HG03342 (cell line): ENCODE measurements around the gene TMPRSS9.
"Not testable (repeated sequence)": the region's sequence is repeated elsewhere in the genome, so short reads cannot be mapped to it uniquely, and the experiment has no call there.

Experiments
- ATAC-seq: cut with Tn5 transposase; IDR thresholded peaks from one replicate; pipeline ENCODE4 v1.9.1; 2021; ENCODE audit warnings: mild to moderate bottlenecking, moderate library complexity; ENCODE audit not compliant: unreplicated experiment

The TMPRSS9 gene

DNA sequence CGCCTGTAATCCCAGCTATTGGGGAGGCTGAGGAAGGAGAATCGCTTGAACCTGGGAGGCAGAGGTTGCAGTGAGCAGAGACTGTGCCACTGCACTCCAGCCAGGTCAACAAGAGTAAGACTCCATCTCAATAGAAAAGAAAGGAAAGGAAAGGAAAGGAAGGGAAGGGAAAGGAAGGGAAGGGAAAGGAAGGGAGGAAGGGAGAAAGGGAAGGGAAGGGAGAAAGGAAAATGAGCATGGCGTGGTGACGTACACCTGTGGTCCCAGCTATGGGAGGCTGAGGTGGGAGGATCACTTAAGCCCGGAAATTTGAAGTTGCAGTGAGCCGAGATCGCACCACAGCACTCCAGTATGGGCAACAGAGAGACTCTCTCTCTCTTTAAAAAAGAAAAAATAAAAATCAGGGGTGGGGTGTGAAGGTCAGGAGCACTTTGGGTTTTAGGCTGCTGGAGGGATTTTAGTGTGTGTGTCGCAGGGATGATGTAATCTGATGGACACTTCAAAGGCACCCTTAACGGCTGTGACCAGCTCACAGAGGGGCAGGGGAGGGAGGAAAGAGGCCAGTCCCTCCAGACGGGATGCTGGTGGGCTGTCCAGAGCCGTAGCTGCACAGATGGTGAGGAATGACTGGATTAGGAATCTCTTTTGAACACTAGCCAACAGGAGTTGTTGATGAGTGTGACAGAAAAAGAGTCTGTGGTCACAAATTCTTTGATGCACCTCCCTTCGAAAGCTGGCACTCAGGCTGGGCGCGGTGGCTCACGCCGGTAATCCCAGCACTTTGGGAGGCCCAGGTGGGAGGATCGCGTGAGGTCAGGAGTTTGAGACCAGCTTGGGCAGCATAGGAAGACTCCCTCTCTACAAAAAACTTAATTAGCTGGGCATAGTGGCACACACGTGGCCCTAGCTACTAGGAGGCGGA is 27.6 kb downstream of the TMPRSS9 start:
- ATAC-seq: no peak

DNA sequence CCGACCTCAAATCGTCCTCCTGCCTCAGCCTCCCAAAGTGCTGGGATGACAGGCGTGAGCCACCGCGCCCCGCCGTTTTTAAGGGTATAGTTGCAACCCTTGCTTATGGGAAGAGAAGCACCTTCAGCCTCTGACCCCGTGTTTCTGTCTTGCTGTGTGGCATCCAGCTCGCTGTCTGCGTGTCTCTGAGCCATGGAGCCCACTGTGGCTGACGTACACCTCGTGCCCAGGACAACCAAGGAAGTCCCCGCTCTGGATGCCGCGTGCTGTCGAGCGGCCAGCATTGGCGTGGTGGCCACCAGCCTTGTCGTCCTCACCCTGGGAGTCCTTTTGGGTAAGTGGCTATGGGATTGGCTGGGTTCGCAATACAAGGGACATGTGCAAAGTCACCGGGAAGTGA is 29.5 kb downstream of the TMPRSS9 start:
- no peak for ATAC-seq

DNA sequence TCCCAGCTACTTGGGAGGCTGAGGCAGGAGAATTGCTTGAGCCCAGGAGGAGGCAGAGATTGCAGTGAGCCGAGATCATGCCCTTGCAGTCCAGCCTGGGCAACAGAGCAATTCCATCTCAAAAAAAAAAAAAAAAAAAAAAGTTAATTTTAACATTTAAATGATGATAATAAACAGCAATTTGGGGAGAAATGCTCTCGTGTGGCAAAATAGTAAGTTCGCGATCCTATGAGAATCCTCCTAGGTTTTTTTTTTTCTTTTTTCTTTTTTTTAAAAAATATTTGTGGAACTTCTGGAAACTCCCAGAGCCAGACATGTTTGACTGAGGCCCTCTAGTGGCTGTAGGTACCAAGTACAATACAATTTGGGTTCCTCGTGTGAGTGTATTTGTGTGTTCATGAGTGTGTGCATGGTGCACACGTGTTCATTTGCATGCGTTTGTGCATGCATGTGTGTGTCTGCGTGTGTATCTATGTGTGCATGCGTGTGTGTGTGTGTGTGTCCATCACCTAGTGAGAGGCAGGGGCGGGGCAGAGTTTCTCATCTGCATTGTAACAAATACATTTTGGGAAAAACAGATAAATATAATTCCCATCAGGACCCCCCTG is 31.2 kb downstream of the TMPRSS9 start:
- no peak for ATAC-seq

DNA sequence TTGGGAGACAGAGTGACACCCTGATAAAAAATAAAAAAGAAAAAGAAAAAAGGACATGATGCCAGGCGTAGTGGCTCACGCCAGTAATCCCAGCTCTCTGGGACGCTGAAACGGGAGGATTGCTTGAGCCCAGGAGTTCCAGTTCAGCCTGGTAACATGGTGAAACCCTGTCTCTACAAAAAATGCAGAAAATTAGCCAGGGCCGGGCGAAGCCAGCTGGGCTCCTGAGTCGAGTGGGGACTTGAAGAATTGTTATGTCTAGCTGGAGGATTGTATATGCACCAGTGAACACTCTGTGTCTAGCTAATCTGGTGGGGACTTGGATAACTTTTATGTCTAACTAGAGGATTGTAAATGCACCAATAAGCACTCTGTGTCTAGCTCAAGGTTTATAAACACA is 32.3 kb downstream of the TMPRSS9 start:
- ATAC-seq: no peak

DNA sequence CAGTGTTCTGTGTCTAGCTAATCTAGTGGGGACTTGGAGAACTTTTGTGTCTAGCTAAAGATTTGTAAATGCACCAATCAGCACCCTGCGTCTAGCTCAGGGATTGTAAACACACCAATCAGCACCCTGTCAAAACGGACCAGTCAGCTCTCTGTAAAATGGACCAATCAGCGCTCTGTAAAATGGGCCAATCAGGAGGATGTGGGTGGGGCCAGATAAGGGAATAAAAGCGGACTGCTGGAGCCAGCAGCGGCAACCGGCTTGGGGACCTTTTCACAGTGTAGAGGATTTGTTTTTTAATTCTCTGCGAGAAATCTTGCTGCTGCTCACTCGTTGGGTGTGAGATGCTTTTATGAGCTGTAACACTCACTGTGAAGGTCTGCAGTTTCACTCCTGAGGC is 32.8 kb downstream of the TMPRSS9 start:
- ATAC-seq: not testable (repeated sequence)

DNA sequence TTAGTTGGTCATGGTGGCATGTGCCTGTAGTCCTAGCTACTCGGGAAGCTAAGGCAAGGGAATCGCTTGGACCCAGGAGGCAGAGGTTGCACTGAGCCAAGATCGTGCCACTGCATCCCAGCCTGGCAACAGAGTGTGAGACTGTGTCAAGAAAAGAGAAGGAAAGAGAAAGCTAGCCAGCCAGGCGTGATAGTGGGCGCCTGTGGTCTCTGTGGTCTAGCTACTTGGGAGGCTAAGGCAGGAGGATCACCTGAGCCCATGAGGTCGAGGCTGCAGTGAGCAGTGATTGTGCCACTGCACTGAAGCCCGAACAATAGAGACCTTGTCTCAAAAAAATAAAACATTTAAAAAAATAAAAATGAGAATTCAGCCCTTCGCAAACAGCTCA is 34.0 kb downstream of the TMPRSS9 start:
- ATAC-seq: no peak

DNA sequence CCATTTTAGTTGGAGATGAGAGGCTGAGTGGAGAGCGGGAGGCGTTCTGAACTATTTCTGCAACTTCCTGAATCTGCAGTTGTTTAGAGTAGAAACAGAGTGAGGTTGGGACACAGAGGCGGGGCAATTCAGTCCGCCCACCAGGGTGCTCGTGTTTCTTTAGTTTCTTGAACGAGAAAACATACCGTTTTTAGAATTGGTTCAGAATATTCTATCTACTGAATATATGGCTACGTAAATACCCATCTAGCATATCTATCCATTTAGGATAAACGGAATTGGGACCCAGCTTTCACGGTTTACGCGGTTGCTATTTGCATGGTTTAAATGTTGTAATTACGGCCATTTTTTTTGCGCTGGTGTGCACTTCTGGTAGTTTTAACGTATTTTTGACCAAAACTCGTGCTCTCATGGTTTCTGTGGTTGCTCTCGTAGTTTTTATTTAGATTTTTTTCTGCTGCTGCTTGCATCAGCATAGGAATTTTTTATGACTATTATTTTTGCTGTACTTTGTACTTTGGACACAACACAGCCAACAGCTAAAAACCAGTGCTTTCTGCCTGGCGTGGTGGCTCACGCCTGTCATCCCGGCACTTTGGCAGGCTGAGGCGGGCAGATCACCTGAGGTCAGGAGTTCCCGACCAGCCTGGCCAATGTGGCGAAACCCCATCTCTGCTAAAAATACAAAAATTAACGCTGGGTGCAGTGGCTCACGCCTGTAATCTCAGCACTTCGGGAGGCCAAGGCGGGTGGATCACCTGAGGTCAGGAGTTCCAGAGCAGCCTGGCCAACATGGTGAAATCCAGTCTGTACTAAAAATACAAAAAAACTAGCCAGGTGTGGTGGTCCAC is 34.6 kb downstream of the TMPRSS9 start:
- ATAC-seq: no peak

DNA sequence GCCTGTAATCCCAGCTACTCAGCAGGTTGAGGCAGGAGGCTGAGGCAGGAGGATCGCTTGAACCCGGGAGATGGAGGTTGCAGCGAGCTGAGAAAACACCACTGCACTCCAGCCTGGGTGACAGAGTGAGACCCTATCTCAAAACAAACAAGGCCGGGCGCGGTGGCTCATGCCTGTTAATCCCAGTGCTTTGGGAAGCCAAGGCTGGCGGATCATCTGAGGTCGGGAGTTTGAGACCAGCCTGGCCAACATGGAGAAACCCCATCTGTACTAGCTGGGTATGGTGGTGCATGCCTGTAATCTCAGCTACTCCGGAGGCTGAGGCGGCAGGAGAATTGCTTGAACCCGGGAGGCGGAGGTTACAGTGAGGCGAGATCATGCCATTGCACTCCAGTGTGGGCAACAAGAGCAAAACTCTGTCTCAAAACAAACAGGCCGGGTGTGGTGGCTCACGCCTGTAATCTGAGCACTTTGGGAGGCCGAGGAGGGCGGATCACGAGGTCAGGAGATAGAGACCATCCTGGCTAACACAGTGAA is 35.3 kb downstream of the TMPRSS9 start:
- ATAC-seq: not testable (repeated sequence)

DNA sequence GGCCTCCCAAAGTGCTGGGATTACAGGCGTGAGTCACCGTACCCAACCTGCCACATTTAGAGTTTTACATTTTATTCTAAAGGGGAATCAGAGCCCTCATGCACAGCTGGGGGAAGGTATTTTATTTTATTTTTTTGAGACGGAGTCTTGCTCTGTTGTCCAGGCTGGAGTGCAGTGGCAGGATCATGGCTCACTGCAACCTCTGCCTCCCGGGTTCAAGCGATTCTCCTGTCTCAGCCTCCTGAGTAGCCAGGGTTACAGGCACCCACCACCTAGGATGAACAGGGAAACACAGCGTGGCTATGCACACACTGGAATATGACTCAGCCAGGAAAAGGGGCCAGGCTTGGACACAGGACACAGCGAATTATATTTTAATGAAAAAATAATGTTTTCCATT is 37.1 kb downstream of the TMPRSS9 start:
- not testable (repeated sequence) for ATAC-seq

DNA sequence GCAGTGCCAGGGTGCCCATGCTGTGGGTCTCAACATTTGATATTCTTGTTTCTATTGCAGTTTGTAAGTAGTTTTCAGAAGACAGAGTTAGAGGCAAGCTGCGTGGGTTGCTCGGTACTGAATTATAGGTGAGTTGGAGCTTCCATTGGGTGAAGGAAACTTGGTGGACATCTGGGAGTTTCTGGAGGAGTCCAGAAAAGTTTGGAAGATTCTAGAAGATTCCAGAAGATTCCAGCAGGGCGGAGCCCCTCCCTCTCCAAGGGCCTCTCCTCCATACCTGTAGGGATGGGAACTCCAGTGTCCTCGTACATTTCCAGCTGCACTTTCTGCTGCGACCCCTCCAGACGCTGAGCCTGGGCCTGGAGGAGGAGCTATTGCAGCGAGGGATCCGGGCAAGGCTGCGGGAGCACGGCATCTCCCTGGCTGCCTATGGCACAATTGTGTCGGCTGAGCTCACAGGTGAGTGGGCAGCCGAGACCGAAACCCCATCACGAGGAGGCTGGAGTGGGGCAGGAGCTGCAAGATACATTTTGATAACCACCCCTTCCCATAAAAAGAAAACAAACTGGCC is 38.8 kb downstream of the TMPRSS9 start:
- ATAC-seq: no peak

DNA sequence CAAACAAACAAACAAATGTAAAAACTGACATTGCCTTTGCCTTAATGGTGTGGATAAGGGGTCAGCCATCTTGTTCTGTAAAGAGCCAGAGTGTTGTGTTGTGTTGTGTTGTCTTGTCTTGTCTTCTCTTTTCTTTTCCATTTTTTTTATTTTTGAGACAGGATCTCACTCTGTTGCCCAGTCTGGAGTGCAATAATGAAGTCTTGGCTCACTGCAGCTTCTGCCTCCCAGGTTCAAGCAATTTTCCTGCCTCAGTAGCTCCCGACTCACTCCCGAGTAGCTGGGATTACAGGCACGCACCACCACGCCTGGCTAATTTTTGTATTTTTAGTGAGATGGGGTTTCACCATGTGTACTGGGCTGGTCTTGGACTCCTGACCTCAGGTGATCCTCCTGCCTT is 39.5 kb downstream of the TMPRSS9 start:
- no peak for ATAC-seq

DNA sequence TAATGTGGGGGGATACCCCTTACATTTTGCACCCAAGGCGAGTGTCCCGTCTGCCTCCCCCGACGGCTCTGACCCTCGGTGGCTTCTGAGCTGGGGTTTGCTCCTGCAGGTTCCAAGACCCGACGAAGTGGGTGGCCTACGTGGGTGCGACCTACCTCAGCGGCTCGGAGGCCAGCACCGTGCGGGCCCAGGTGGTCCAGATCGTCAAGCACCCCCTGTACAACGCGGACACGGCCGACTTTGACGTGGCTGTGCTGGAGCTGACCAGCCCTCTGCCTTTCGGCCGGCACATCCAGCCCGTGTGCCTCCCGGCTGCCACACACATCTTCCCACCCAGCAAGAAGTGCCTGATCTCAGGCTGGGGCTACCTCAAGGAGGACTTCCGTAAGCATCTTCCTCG is 48.2 kb downstream of the TMPRSS9 start:
- no peak for ATAC-seq

DNA sequence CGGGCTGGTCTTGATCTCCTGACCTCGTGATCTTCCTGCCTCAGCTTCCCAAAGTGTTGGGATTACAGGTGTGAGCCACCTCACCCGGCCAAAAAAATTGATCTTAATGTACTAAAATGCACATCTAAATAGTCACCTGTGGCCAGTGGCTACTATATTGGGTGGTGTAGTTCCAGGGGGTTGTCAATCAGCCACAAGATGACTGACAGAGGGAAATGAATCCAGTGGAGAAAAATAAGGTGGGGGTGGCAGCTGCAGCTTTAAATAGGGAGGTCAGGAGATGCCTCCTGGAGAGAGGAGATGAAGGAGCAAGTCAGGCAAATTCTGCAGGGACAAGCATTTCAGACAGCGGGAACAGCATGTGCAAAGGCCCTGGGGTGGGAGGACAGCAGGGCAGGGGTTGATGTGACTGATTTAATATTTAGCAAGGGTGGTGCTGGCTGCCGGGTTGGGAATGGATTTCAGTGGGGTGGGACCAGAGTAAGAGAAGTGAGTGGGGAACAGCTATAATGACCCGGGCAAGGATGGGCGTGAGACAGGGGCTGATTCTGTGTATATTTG is 49.4 kb downstream of the TMPRSS9 start:
- ATAC-seq: no peak

DNA sequence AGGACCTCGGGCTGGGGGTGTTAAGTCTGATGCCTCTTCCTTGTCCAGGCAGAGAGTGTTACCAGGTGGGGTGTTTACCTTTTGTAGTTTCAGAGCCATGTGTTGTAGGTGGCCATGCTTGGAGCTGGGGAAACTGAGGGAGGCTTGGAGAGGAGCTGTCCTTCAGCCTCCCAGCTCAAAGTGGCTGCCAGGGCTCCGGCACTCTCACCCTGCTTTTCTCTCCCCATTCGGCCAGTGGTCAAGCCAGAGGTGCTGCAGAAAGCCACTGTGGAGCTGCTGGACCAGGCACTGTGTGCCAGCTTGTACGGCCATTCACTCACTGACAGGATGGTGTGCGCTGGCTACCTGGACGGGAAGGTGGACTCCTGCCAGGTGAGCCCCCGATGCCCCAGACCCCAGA is 50.0 kb downstream of the TMPRSS9 start:
- no peak for ATAC-seq

DNA sequence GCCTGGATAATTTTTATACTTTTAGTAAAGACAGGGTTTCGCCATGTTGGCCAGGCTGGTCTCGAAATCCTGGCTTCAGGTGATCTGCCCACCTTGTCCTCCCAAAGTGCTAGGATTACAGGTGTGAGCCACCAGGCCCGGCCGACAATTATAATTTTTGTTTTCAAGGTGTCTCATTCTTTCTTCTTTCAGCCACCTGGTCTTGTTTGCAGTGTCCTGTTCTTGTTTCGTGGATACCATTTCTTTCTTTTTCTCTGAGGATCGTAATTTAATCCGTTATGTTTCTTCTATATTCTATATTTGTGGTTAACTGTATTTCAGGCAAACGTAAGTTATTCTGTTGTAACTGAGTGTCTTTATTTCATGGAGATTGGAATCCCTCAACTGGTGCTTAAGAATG is 51.6 kb downstream of the TMPRSS9 start:
- ATAC-seq: no peak

DNA sequence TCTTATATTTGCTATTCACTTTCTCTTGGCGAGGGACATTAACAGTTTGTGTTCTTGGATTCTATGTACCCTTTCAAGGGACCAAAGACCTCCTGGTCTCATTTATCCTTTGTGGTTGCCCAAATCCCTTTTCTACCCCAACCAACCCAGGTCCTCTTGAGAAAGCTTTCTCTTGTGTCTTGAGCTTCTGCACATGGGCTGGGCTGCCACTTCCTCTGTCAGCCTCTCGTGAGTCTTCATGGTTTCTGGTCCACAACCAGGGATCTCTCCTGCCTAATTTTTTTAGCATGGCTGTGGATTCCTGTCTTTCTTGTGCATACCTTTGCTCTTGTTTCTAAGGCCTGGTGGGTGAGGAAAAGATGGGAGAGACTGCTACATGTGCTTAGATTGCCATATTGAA is 52.4 kb downstream of the TMPRSS9 start:
- ATAC-seq: no peak

DNA sequence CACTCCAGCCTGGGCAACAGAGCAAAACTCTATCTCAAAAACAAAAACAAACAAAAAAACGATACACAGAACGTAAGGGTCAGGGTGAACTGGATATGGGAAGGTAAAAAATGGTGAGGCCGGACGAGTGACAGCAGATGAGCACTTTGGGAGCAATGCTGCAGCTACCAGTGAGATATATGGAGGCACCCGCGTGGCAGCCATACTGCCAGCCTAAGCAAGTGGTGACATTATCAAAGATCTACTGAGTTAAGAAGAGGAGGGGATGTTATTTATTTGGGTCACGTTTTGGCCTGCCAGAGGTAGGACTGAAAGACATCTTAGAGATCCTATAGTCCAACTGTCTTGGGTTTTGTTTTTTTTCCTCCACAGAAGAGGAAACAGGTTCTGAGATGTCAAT is 53.1 kb downstream of the TMPRSS9 start:
- no peak for ATAC-seq

DNA sequence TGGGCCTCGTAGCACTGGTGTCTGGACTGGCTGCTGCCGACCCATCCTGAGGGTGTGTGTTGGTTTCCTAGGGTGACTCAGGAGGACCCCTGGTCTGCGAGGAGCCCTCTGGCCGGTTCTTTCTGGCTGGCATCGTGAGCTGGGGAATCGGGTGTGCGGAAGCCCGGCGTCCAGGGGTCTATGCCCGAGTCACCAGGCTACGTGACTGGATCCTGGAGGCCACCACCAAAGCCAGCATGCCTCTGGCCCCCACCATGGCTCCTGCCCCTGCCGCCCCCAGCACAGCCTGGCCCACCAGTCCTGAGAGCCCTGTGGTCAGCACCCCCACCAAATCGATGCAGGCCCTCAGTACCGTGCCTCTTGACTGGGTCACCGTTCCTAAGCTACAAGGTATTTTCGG is 53.6 kb downstream of the TMPRSS9 start:
- no peak for ATAC-seq

DNA sequence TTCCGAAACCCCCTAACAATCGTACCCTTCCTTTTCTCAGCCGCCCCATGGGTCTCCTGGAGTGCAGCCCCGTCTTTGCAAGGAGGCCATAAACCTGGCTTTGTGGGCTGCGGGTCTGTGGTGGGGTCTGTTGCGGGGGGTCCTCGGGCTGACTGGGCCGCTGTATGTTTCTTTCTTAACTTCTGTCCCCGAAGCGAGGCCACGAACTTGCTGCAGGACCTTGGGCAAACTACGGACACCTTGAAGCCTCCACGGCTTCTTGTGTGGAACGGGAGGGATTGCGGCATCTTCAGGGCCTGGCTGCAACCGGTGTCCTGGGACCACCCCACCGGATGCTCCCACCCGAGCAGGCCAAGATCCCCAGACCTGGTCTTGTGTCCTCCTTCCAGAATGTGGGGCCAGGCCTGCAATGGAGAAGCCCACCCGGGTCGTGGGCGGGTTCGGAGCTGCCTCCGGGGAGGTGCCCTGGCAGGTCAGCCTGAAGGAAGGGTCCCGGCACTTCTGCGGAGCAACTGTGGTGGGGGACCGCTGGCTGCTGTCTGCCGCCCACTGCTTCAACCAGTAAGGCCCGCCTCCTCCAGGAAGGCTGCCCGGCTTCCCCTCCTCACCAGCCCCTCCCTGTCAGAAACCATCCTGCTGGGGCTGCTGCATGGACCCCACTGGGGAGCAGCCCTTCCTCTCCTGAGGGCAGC is 55.4 kb downstream of the TMPRSS9 start:
- no peak for ATAC-seq

DNA sequence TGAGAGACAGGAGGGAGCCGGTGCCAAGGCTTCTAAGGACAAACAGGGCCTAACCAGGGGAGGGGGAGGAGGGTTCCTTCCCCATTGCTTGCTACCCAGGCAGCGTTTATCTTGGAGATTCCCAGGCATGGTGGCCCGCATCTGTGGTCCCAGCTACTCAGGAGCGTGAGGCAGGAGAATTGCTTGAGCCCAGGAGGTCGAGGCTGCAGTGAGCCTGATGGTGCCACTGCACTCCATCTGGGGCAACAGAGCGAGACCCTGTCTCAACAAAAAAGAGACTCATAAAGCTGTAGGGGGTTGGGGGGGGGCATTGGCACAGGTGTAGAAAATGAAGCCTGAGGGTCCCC is 55.9 kb downstream of the TMPRSS9 start:
- ATAC-seq: no peak
